ENCODE data around the gene HOXD1.

HOXD1 gene

GRCh38 chr2:176147800-176148496, 40.5 kb upstream of the HOXD1 start:
- Histone ChIP-seq H3K4me1 (ENCODE audit: insufficient read depth, low read length) (peaks cover 25% of the 10 kb centered on the region), H3K27me3 (ENCODE audit: control insufficient read depth in 1 of 2, insufficient read depth in 2 of 2, low read length in 2 of 2) (no peaks in the 10 kb centered on the region), H3K9me3 (ENCODE audit: low read length) (no peaks in the 10 kb centered on the region), H3K27ac (ENCODE audit: low read depth, low read length) (no peak overlapping the region), H3K9ac (ENCODE audit: low read length) (no peak overlapping the region), H3K4me3 (ENCODE audit: low read depth in 1 of 2, low read length in 2 of 2) (no peak overlapping the region), H3K36me3 (ENCODE audit: insufficient read depth, low read length) (peaks cover 20% of the 10 kb centered on the region)

GRCh38 chr2:176148751-176149421, 39.6 kb upstream of the HOXD1 start:
- H3K36me3 ChIP-seq (ENCODE audit: insufficient read depth, low read length): peaks cover 29% of the 10 kb centered on the region
- H3K4me1 ChIP-seq (ENCODE audit: insufficient read depth, low read length): peaks cover 25% of the 10 kb centered on the region
- no peak overlapping the region for H3K27ac ChIP-seq (ENCODE audit: low read depth, low read length)
- no peaks in the 10 kb centered on the region for H3K27me3 ChIP-seq (ENCODE audit: control insufficient read depth in 1 of 2, insufficient read depth in 2 of 2, low read length in 2 of 2)
- no peak overlapping the region for H3K9ac ChIP-seq (ENCODE audit: low read length)
- H3K4me3 ChIP-seq (ENCODE audit: low read depth in 1 of 2, low read length in 2 of 2): no peak overlapping the region
- H3K9me3 ChIP-seq (ENCODE audit: low read length): no peaks in the 10 kb centered on the region

- H3K27me3 ChIP-seq (ENCODE audit: control insufficient read depth in 1 of 2, insufficient read depth in 2 of 2, low read length in 2 of 2): no peaks in the 10 kb centered on the region
- H3K4me1 ChIP-seq (ENCODE audit: insufficient read depth, low read length): peaks cover 25% of the 10 kb centered on the region
- H3K9ac ChIP-seq (ENCODE audit: low read length): no peak overlapping the region
- no peak overlapping the region for H3K27ac ChIP-seq (ENCODE audit: low read depth, low read length)
- H3K9me3 ChIP-seq (ENCODE audit: low read length): no peaks in the 10 kb centered on the region
- H3K4me3 ChIP-seq (ENCODE audit: low read depth in 1 of 2, low read length in 2 of 2): no peak overlapping the region
- H3K36me3 ChIP-seq (ENCODE audit: insufficient read depth, low read length): peaks cover 35% of the 10 kb centered on the region
Observed at GRCh38 chr2:176149481-176149938, 39.0 kb upstream of the HOXD1 start.

GRCh38 chr2:176149939-176150583, 38.4 kb upstream of the HOXD1 start:
- Histone ChIP-seq H3K27me3 (ENCODE audit: control insufficient read depth in 1 of 2, insufficient read depth in 2 of 2, low read length in 2 of 2) (no peaks in the 10 kb centered on the region), H3K9ac (ENCODE audit: low read length) (no peak overlapping the region), H3K27ac (ENCODE audit: low read depth, low read length) (no peak overlapping the region), H3K9me3 (ENCODE audit: low read length) (no peaks in the 10 kb centered on the region), H3K4me3 (ENCODE audit: low read depth in 1 of 2, low read length in 2 of 2) (no peak overlapping the region), H3K4me1 (ENCODE audit: insufficient read depth, low read length) (peaks cover 23% of the 10 kb centered on the region), H3K36me3 (ENCODE audit: insufficient read depth, low read length) (peaks cover 41% of the 10 kb centered on the region)

- peaks cover 48% of the 10 kb centered on the region for H3K36me3 ChIP-seq (ENCODE audit: insufficient read depth, low read length)
- H3K9me3 ChIP-seq (ENCODE audit: low read length): no peaks in the 10 kb centered on the region
- no peak overlapping the region for H3K4me3 ChIP-seq (ENCODE audit: low read depth in 1 of 2, low read length in 2 of 2)
- H3K9ac ChIP-seq (ENCODE audit: low read length): no peak overlapping the region
- no peak overlapping the region for H3K27ac ChIP-seq (ENCODE audit: low read depth, low read length)
- peaks cover 0 to 5% of the 10 kb centered on the region in 2 donors for H3K27me3 ChIP-seq (ENCODE audit: control insufficient read depth in 1 of 2, insufficient read depth in 2 of 2, low read length in 2 of 2)
- H3K4me1 ChIP-seq (ENCODE audit: insufficient read depth, low read length): peaks cover 16% of the 10 kb centered on the region
Observed at GRCh38 chr2:176150584-176151441, 37.7 kb upstream of the HOXD1 start.

- H3K9me3 ChIP-seq (ENCODE audit: low read length): no peaks in the 10 kb centered on the region
- no peak within 1 kb of the TSS for H3K9ac ChIP-seq (ENCODE audit: low read length)
- H3K27me3 ChIP-seq (ENCODE audit: control insufficient read depth in 1 of 2, insufficient read depth in 2 of 2, low read length in 2 of 2): peaks cover 0 to 11% of the 10 kb centered on the region in 2 donors
- no peak within 1 kb of the TSS for H3K4me3 ChIP-seq (ENCODE audit: low read depth in 1 of 2, low read length in 2 of 2)
- peaks cover 49% of the 10 kb centered on the region for H3K36me3 ChIP-seq (ENCODE audit: insufficient read depth, low read length)
- no peak within 1 kb of the TSS for H3K27ac ChIP-seq (ENCODE audit: low read depth, low read length)
- peaks cover 7% of the 10 kb centered on the region for H3K4me1 ChIP-seq (ENCODE audit: insufficient read depth, low read length)
Observed at GRCh38 chr2:176151442-176152287, 36.8 kb upstream of the HOXD1 start, which contains the start of gene HOXD4. HOXD4 (plus strand) TSS chr2:176151550; CDS start chr2:176151634, 84 bp downstream.

GRCh38 chr2:176152350-176153181, 35.9 kb upstream of the HOXD1 start:
- Histone ChIP-seq H3K4me3 (ENCODE audit: low read depth in 1 of 2, low read length in 2 of 2) (no peak overlapping the region), H3K27ac (ENCODE audit: low read depth, low read length) (no peak overlapping the region), H3K36me3 (ENCODE audit: insufficient read depth, low read length) (peaks cover 49% of the 10 kb centered on the region), H3K9ac (ENCODE audit: low read length) (no peak overlapping the region), H3K4me1 (ENCODE audit: insufficient read depth, low read length) (no peaks in the 10 kb centered on the region), H3K9me3 (ENCODE audit: low read length) (no peaks in the 10 kb centered on the region), H3K27me3 (ENCODE audit: control insufficient read depth in 1 of 2, insufficient read depth in 2 of 2, low read length in 2 of 2) (peaks cover 0 to 20% of the 10 kb centered on the region in 2 donors)

- Histone ChIP-seq H3K36me3 (ENCODE audit: insufficient read depth, low read length) (peaks cover 49% of the 10 kb centered on the region), H3K9ac (ENCODE audit: low read length) (no peak overlapping the region), H3K4me1 (ENCODE audit: insufficient read depth, low read length) (no peaks in the 10 kb centered on the region), H3K9me3 (ENCODE audit: low read length) (no peaks in the 10 kb centered on the region), H3K27ac (ENCODE audit: low read depth, low read length) (no peak overlapping the region), H3K27me3 (ENCODE audit: control insufficient read depth in 1 of 2, insufficient read depth in 2 of 2, low read length in 2 of 2) (peaks cover 7 to 26% of the 10 kb centered on the region in 2 donors), H3K4me3 (ENCODE audit: low read depth in 1 of 2, low read length in 2 of 2) (no peak overlapping the region)
Observed at GRCh38 chr2:176154576-176155252, 33.8 kb upstream of the HOXD1 start.

GRCh38 chr2:176155356-176156044, 33.0 kb upstream of the HOXD1 start:
- H3K36me3 ChIP-seq (ENCODE audit: insufficient read depth, low read length): peaks cover 42% of the 10 kb centered on the region
- H3K4me1 ChIP-seq (ENCODE audit: insufficient read depth, low read length): peaks cover under 1% of the 10 kb centered on the region
- no peaks in the 10 kb centered on the region for H3K9me3 ChIP-seq (ENCODE audit: low read length)
- H3K4me3 ChIP-seq (ENCODE audit: low read depth in 1 of 2, low read length in 2 of 2): no peak overlapping the region
- no peak overlapping the region for H3K9ac ChIP-seq (ENCODE audit: low read length)
- H3K27ac ChIP-seq (ENCODE audit: low read depth, low read length): no peak overlapping the region
- H3K27me3 ChIP-seq (ENCODE audit: control insufficient read depth in 1 of 2, insufficient read depth in 2 of 2, low read length in 2 of 2): peaks cover 7 to 34% of the 10 kb centered on the region in 2 donors

All from muscle layer of colon (tissue), 2 donors.